Measurements from ENCODE around the gene OR56A3. TPM values are rescaled to one million over a fixed set of nuclear protein-coding genes. Genes with fewer than 3 reads are reported as not detected.

OR56A3 gene, protein sequence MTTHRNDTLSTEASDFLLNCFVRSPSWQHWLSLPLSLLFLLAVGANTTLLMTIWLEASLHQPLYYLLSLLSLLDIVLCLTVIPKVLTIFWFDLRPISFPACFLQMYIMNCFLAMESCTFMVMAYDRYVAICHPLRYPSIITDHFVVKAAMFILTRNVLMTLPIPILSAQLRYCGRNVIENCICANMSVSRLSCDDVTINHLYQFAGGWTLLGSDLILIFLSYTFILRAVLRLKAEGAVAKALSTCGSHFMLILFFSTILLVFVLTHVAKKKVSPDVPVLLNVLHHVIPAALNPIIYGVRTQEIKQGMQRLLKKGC
- total RNA-seq (2014; rRNA removed; shearing (Covaris generic)) (not detected in 2 replicates), polyA plus RNA-seq (2016; fragmentation: Nextera tagmentation; extraction: Ambion mirVana) (not detected in 2 replicates)
- long read RNA-seq, result 0 reads

GRCh38 chr11:5941951-5942350, at the start of gene OR56A3:
OR56A3 (plus strand) TSS chr11:5942251; CDS start chr11:5947347, 5,096 bp downstream.
- H3K4me1 ChIP-seq (ENCODE audit: insufficient read depth), result no peaks in the 10 kb centered on the region
- no peak for TF ChIP-seq CREB1 (CRISPR knock-in tag; IDR thresholded peaks at IDR 0.05; ENCODE audit: low read depth)
- TF ChIP-seq JUNB (IDR thresholded peaks at IDR 0.05; ENCODE audit: unreplicated experiment), result no peak
- TF ChIP-seq ZNF331 (CRISPR knock-in tag; IDR thresholded peaks at IDR 0.05; ENCODE audit: low read depth), result no peak
- no peak for TF ChIP-seq EZH2 (IDR thresholded peaks at IDR 0.05; ENCODE audit: low read depth, unreplicated experiment)
- TF ChIP-seq ZNF114 (CRISPR knock-in tag; IDR thresholded peaks at IDR 0.05), result no peak
- TF ChIP-seq, protein P1, sequence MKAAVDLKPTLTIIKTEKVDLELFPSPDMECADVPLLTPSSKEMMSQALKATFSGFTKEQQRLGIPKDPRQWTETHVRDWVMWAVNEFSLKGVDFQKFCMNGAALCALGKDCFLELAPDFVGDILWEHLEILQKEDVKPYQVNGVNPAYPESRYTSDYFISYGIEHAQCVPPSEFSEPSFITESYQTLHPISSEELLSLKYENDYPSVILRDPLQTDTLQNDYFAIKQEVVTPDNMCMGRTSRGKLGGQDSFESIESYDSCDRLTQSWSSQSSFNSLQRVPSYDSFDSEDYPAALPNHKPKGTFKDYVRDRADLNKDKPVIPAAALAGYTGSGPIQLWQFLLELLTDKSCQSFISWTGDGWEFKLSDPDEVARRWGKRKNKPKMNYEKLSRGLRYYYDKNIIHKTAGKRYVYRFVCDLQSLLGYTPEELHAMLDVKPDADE (IDR thresholded peaks at IDR 0.05), result no peak
- no peak for TF ChIP-seq EZH2phosphoT487 (IDR thresholded peaks at IDR 0.05; ENCODE audit: unreplicated experiment)
- TF ChIP-seq, protein P2, sequence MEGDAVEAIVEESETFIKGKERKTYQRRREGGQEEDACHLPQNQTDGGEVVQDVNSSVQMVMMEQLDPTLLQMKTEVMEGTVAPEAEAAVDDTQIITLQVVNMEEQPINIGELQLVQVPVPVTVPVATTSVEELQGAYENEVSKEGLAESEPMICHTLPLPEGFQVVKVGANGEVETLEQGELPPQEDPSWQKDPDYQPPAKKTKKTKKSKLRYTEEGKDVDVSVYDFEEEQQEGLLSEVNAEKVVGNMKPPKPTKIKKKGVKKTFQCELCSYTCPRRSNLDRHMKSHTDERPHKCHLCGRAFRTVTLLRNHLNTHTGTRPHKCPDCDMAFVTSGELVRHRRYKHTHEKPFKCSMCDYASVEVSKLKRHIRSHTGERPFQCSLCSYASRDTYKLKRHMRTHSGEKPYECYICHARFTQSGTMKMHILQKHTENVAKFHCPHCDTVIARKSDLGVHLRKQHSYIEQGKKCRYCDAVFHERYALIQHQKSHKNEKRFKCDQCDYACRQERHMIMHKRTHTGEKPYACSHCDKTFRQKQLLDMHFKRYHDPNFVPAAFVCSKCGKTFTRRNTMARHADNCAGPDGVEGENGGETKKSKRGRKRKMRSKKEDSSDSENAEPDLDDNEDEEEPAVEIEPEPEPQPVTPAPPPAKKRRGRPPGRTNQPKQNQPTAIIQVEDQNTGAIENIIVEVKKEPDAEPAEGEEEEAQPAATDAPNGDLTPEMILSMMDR (conservative IDR thresholded peaks at IDR 0.05; ENCODE audit: low read depth in 2 of 2), result no peak
- no peak for TF ChIP-seq NANOG (IDR thresholded peaks at IDR 0.05; ENCODE audit: borderline replicate concordance)
- no peak for TF ChIP-seq POLR2AphosphoS5 (IDR thresholded peaks at IDR 0.05; ENCODE audit: low read depth)
- TF ChIP-seq, protein P3, sequence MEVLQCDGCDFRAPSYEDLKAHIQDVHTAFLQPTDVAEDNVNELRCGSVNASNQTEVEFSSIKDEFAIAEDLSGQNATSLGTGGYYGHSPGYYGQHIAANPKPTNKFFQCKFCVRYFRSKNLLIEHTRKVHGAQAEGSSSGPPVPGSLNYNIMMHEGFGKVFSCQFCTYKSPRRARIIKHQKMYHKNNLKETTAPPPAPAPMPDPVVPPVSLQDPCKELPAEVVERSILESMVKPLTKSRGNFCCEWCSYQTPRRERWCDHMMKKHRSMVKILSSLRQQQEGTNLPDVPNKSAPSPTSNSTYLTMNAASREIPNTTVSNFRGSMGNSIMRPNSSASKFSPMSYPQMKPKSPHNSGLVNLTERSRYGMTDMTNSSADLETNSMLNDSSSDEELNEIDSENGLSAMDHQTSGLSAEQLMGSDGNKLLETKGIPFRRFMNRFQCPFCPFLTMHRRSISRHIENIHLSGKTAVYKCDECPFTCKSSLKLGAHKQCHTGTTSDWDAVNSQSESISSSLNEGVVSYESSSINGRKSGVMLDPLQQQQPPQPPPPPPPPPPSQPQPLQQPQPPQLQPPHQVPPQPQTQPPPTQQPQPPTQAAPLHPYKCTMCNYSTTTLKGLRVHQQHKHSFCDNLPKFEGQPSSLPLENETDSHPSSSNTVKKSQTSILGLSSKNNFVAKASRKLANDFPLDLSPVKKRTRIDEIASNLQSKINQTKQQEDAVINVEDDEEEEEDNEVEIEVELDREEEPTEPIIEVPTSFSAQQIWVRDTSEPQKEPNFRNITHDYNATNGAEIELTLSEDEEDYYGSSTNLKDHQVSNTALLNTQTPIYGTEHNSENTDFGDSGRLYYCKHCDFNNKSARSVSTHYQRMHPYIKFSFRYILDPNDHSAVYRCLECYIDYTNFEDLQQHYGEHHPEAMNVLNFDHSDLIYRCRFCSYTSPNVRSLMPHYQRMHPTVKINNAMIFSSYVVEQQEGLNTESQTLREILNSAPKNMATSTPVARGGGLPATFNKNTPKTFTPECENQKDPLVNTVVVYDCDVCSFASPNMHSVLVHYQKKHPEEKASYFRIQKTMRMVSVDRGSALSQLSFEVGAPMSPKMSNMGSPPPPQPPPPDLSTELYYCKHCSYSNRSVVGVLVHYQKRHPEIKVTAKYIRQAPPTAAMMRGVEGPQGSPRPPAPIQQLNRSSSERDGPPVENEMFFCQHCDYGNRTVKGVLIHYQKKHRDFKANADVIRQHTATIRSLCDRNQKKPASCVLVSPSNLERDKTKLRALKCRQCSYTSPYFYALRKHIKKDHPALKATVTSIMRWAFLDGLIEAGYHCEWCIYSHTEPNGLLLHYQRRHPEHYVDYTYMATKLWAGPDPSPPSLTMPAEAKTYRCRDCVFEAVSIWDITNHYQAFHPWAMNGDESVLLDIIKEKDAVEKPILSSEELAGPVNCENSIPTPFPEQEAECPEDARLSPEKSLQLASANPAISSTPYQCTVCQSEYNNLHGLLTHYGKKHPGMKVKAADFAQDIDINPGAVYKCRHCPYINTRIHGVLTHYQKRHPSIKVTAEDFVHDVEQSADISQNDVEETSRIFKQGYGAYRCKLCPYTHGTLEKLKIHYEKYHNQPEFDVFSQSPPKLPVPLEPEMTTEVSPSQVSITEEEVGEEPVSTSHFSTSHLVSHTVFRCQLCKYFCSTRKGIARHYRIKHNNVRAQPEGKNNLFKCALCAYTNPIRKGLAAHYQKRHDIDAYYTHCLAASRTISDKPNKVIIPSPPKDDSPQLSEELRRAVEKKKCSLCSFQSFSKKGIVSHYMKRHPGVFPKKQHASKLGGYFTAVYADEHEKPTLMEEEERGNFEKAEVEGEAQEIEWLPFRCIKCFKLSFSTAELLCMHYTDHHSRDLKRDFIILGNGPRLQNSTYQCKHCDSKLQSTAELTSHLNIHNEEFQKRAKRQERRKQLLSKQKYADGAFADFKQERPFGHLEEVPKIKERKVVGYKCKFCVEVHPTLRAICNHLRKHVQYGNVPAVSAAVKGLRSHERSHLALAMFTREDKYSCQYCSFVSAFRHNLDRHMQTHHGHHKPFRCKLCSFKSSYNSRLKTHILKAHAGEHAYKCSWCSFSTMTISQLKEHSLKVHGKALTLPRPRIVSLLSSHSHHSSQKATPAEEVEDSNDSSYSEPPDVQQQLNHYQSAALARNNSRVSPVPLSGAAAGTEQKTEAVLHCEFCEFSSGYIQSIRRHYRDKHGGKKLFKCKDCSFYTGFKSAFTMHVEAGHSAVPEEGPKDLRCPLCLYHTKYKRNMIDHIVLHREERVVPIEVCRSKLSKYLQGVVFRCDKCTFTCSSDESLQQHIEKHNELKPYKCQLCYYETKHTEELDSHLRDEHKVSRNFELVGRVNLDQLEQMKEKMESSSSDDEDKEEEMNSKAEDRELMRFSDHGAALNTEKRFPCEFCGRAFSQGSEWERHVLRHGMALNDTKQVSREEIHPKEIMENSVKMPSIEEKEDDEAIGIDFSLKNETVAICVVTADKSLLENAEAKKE (CRISPR knock-in tag; IDR thresholded peaks at IDR 0.05), result no peak
- TF ChIP-seq, protein P4, sequence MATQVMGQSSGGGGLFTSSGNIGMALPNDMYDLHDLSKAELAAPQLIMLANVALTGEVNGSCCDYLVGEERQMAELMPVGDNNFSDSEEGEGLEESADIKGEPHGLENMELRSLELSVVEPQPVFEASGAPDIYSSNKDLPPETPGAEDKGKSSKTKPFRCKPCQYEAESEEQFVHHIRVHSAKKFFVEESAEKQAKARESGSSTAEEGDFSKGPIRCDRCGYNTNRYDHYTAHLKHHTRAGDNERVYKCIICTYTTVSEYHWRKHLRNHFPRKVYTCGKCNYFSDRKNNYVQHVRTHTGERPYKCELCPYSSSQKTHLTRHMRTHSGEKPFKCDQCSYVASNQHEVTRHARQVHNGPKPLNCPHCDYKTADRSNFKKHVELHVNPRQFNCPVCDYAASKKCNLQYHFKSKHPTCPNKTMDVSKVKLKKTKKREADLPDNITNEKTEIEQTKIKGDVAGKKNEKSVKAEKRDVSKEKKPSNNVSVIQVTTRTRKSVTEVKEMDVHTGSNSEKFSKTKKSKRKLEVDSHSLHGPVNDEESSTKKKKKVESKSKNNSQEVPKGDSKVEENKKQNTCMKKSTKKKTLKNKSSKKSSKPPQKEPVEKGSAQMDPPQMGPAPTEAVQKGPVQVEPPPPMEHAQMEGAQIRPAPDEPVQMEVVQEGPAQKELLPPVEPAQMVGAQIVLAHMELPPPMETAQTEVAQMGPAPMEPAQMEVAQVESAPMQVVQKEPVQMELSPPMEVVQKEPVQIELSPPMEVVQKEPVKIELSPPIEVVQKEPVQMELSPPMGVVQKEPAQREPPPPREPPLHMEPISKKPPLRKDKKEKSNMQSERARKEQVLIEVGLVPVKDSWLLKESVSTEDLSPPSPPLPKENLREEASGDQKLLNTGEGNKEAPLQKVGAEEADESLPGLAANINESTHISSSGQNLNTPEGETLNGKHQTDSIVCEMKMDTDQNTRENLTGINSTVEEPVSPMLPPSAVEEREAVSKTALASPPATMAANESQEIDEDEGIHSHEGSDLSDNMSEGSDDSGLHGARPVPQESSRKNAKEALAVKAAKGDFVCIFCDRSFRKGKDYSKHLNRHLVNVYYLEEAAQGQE (IDR thresholded peaks at IDR 0.05; ENCODE audit: unreplicated experiment), result no peak
- no peak for TF ChIP-seq STAT1 (IDR thresholded peaks at IDR 0.05; ENCODE audit: unreplicated experiment)
- no peaks in the 10 kb centered on the region for H3K9me2 ChIP-seq (ENCODE audit: insufficient read depth)
- ATAC-seq, result no peak
- H3K27ac ChIP-seq (ENCODE audit: low read depth), result no peak within 1 kb of the TSS
- no peak for DNase-seq (ENCODE audit: low spot score)
- Mint-ChIP-seq H3K4me3 (no peak within 1 kb of the TSS), H3K36me3 (ENCODE audit: low read depth) (peaks cover 8% of the 10 kb centered on the region), H3K27ac (no peak within 1 kb of the TSS), H3K4me1 (no peaks in the 10 kb centered on the region; the same call in 2 of the 3 replicates), H3K9me3 (peaks cover 18% of the 10 kb centered on the region), H3K27me3 (ENCODE audit: insufficient read depth, low read depth, poor library complexity) (no peaks in the 10 kb centered on the region)
- H3K4me3 ChIP-seq, result no peak within 1 kb of the TSS
- H3K4me2 ChIP-seq, result no peak within 1 kb of the TSS
- no peaks in the 10 kb centered on the region for H3F3A ChIP-seq (replicated peaks; ENCODE audit: low read depth)
- no peaks in the 10 kb centered on the region for H3K36me3 ChIP-seq (ENCODE audit: insufficient read depth)
- no peaks in the 10 kb centered on the region for H3K27me3 ChIP-seq (ENCODE audit: insufficient read depth)
- H3K79me2 ChIP-seq (replicated peaks; ENCODE audit: insufficient read depth), result no peaks in the 10 kb centered on the region
- H2AFZ ChIP-seq, result no peak within 1 kb of the TSS
- no peaks in the 10 kb centered on the region for H4K20me1 ChIP-seq (replicated peaks; ENCODE audit: insufficient read depth)

Measured in GM23338 (cell line).